CD4-positive, alpha-beta T cell treated with Interleukin-17A for 1 hour (primary cell): ENCODE results near the gene CCDC85C.
A peak's percentile ranks its signal among the peaks of the same experiment; 100 is the strongest.

ENCODE experiments used
- DNase-seq: peaks from one replicate; pipeline ENCODE4 v3.0.0-alpha.2; 2020

Gene CCDC85C

GRCh38 chr14:99628887-99629618 lies 25.0 kb upstream of the CCDC85C start:
- peak; percentile 70 for DNase-seq

- no peak for DNase-seq
These were observed 23.7 kb upstream of the CCDC85C start for GRCh38 chr14:99627510-99628381.

- no peak for DNase-seq
These were observed 23.1 kb upstream of the CCDC85C start for GRCh38 chr14:99627100-99627499.

- no peak for DNase-seq
These were observed 22.1 kb upstream of the CCDC85C start for GRCh38 chr14:99626041-99626648.

- no peak for DNase-seq
These were observed 21.5 kb upstream of the CCDC85C start for GRCh38 chr14:99625476-99625875.

GRCh38 chr14:99624971-99625370 lies 21.0 kb upstream of the CCDC85C start:
- DNase-seq, result no peak

GRCh38 chr14:99624024-99624423 lies 20.0 kb upstream of the CCDC85C start:
- no peak for DNase-seq

GRCh38 chr14:99621948-99622347 lies 17.9 kb upstream of the CCDC85C start:
- no peak for DNase-seq

GRCh38 chr14:99619835-99620834 lies 16.1 kb upstream of the CCDC85C start:
- no peak for DNase-seq

- DNase-seq, result no peak
These were observed 13.1 kb upstream of the CCDC85C start for GRCh38 chr14:99616832-99617800.

GRCh38 chr14:99615497-99616157 lies 11.6 kb upstream of the CCDC85C start:
- no peak for DNase-seq

- no peak for DNase-seq
These were observed 8.8 kb upstream of the CCDC85C start for GRCh38 chr14:99612738-99613330.

GRCh38 chr14:99612071-99612737 lies 8.2 kb upstream of the CCDC85C start:
- no peak for DNase-seq

- DNase-seq, result no peak
These were observed 7.6 kb upstream of the CCDC85C start for GRCh38 chr14:99611646-99612045.

- DNase-seq, result peak; percentile 24
These were observed 5.5 kb upstream of the CCDC85C start for GRCh38 chr14:99609245-99610170.

- no peak for DNase-seq
These were observed 4.6 kb upstream of the CCDC85C start for GRCh38 chr14:99608591-99608990.

- DNase-seq, result no peak
These were observed 2.4 kb upstream of the CCDC85C start for GRCh38 chr14:99606359-99606758.

GRCh38 chr14:99605299-99605961 lies 1.4 kb upstream of the CCDC85C start:
- DNase-seq, result peak; percentile 86
